Thyroid gland (tissue), 4 donors: ENCODE results near the gene MLNR.

Experiments
- CTCF ChIP-seq, 6 experiments: fragments of 200-600 bp in 3 of 6; fragments of 450-650 bp in 3 of 6; sonication (generic) in 3 of 6; IDR thresholded peaks; one replicate each; pipeline ENCODE4 v1.5.1; 2016 to 2019; ENCODE audit warnings: antibody characterized with exemption in 6 of 6, mild to moderate bottlenecking in 2 of 6, inconsistent platforms in 1 of 6, moderate library complexity in 1 of 6
- POLR2A ChIP-seq, 2 donors: fragments of 450-650 bp; IDR thresholded peaks; one replicate each; pipeline ENCODE4 v1.6.1; 2017; ENCODE audit warnings: antibody characterized with exemption in 2 of 2, mild to moderate bottlenecking in 2 of 2, moderate library complexity in 1 of 2

- TF ChIP-seq CTCF (IDR thresholded peaks at IDR 0.05) (no peak), POLR2A (IDR thresholded peaks at IDR 0.05) (no peak)
Measured at GRCh38 chr13:49262634-49263033, 42.5 kb downstream of the MLNR start.
